Loucy (cell line): ENCODE measurements around the gene PNMA6F.

Source experiments
- CTCF ChIP-seq: fragments of 200-600 bp; sonication (generic); conservative IDR thresholded peaks from 2 replicates; pipeline ENCODE4 v1.5.1; 2014; ENCODE audit warnings: mild to moderate bottlenecking, antibody characterized with exemption, low read length
- EZH2phosphoT487 ChIP-seq: fragments of 200-600 bp; IDR thresholded peaks from 2 replicates; pipeline ENCODE4 v1.6.1; 2018; ENCODE audit warnings: antibody characterized with exemption, mild to moderate bottlenecking, moderate library complexity, borderline replicate concordance

- TF ChIP-seq CTCF (no peak), EZH2phosphoT487 (no peak)
Observed at GRCh38 chrX:153319295-153320046, 2.1 kb downstream of the PNMA6F start.
